IPS-18c (cell line): Measurements from ENCODE around the gene NMRK2.
"Not testable (repeated sequence)": the region's sequence is repeated elsewhere in the genome, so short reads cannot be mapped to it uniquely, and the experiment has no call there.

Experiments used
- H3K4me3 ChIP-seq: 2 replicates; pipeline ENCODE4 v1.7.0; 2013; ENCODE audit warnings: low read depth, mild to moderate bottlenecking, low read length, moderate library complexity; ENCODE audit not compliant: insufficient read depth
- H3K9me3 ChIP-seq: one replicate; pipeline ENCODE4 v1.6.1; 2013; ENCODE audit warnings: mild to moderate bottlenecking, low read length, moderate library complexity; ENCODE audit not compliant: control insufficient read depth, insufficient read depth

The NMRK2 gene

DNA sequence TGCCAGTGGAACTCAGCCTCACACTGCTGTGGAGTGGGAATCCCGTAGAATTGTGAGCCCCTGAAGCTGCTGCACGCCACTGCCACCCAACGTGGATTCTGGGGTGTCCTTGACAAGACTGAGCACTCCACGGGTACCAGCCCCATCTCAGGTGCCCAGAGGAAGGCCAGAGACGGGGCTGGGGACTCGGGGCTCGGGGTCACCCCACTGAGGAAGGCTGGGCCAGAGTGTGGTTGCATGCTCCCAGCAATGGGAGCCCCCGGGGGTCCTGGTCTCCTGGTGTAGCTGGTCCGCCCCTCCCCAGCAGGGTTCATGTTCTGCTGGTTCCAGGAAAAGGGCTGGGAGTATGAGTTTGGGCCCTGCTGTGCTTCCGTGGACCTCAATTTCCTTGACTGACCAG lies 22.8 kb downstream of the NMRK2 start:
- Histone ChIP-seq H3K4me3 (no peak overlapping the region), H3K9me3 (no peaks in the 10 kb centered on the region)

DNA sequence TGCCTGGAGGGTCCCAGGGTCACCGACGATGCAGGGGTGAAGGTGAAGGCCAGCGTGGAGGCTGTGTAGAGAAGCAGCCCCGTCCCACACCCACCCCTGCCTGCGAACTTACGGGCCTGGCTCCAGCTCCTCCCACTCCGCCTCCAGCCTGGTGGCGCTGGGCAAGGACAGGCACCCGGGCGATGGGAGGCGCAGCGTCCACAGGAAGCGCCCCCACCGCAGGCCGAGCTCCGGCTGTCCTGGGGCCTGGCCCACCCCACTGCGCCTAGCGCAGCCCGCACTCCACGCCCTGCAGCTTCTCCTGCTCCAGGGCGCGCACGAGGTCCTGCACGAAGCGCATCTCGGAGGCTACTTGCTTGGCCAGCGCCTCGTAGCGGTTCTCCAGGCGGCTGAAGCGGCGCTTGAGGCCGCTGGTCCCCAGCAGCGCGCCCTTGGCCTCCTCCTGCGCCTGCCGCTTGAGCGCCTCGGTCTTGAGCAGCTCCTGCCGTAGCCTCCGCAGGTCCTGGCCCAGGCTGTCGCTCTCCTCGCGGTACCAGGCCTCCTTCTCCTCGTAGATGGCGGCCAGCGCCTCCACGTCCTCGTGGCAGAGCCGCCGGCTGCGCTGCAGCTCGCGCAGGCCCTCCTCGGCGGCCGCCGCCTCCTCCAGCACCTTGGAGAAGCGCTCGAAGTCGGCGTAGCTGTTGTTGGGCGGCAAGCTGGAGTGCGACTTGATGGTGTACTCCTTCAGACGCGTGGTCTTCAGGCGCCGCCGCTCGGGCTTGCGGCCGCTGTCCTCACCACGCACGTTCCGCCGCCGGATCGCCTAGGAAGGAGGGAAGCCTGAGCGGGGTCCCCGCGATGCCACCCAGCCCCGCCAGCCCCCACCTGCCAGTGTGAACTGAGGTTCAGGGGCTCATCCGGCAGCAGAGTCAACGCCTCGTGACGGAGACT lies 26.2 kb downstream of the NMRK2 start:
- H3K4me3 ChIP-seq: no peak overlapping the region
- H3K9me3 ChIP-seq: no peaks in the 10 kb centered on the region

DNA sequence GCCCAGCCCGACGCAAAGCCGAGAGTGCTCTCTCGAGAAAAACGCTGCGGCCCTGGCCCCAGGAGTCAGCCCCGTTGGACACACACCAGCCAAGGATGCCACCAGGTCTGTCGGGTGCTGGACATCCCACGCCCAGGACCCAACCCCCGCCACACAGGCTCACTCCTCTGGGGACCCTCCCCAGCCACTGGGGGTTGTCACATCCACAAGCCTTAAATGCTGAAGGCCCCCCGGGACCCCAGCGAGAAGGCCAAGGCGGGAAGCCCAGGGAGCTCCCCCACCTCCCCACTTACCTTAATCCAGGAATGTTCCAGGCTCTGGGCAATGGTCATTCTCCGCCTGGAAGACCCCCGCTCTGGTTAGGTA lies 26.9 kb downstream of the NMRK2 start:
- Histone ChIP-seq H3K4me3 (no peak overlapping the region), H3K9me3 (no peaks in the 10 kb centered on the region)

DNA sequence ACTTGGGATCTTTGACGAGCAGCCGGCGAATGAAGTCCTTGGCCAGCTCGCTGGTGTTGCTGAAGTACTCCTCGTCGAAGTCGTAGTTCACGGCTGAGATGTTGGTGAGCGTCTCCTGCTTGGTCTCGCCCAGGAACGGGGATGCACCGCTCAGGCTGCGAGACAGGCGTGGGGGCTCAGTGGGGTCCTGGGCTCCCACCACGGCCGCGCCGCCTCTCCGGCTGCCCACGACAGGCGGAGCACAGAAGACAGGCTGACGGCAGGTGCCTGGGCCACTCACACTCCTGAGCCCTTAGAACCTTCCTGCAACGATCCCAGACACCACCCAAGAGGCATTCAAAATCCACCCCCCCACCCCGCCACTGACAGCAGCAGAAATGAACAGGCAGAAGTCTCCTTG lies 28.1 kb downstream of the NMRK2 start:
- H3K9me3 ChIP-seq: no peaks in the 10 kb centered on the region
- H3K4me3 ChIP-seq: no peak overlapping the region

DNA sequence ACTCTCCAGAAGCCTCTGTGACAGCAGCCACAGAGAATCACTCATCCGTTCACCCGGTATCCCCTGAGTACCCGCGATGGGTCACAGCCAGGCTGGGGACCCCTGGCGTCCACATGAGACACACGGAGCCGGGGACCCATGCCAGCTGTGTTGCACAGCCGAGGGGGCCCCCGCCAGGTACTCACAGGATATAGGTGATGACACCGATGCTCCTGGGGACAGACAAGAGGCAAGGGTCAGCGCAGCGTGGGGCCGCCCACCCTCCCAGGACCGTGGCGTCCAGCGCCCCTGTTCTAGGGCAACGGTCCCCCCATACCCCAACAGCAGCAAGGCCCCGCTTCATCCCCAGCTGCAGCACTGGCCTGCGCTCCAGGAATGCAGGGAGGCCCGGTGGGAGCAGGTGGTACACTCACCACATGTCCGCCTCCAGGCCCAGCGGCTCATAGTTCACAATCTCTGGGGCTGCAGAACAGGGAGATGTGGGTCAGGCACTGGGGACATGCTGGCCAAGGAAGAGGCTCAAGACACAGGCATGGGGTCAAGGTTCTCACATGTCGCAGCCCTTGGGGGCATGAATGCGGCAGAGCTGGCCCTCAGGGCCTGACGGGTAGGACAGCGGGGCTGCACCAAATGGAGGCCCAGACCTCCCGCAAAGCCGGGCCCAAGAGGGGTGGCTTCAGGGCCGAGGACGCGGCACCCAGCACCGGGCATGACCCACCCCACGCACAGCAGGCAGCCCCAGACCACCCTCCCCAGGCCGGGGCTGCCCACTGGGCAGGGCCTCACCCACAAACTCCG lies 30.8 kb downstream of the NMRK2 start:
- Histone ChIP-seq H3K4me3 (no peak overlapping the region), H3K9me3 (no peaks in the 10 kb centered on the region)

DNA sequence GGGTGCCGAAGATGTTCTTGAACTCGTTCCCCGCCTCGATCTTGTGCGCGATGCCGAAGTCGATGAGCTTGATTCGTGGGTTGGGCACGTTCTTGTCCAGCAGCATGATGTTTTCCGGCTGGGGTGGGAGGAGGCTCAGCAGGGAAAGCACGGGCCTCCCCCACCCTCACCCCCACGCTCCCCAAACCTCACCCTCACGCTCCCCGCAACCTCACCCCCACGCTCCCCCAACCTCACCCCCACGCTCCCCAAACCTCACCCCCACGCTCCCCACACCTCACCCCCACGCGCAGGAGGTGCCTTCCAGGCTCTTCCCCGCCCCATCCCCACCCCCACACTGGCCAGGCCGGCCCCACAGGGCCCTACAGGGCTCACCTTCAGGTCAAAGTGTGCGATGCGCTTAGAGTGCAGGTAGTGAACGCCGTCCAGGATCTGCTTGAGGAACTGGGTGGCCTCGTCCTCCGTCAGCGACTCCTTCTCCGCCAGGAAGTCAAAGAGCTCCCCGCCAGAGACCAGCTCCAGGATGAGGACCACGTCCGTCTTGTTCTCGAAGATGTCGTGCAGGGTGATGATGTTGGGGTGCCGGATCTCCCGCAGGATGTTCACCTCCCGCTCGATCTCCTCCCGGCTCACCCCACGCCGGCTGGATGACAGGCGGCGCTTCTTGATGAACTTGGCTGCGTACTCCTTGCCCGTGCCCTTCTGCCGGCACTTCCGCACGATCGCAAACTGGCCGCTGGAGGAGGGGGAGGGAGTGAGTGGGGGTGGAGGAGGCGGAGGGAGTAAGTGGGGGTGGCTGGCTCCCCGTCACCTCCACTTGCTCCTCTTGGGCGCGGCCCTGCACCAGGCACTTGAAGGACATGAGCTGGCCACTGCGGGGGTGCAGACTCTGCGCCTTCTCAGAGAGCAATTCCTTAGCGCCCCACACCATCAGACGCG lies 31.7 kb downstream of the NMRK2 start:
- H3K4me3 ChIP-seq: no peak overlapping the region
- no peaks in the 10 kb centered on the region for H3K9me3 ChIP-seq

DNA sequence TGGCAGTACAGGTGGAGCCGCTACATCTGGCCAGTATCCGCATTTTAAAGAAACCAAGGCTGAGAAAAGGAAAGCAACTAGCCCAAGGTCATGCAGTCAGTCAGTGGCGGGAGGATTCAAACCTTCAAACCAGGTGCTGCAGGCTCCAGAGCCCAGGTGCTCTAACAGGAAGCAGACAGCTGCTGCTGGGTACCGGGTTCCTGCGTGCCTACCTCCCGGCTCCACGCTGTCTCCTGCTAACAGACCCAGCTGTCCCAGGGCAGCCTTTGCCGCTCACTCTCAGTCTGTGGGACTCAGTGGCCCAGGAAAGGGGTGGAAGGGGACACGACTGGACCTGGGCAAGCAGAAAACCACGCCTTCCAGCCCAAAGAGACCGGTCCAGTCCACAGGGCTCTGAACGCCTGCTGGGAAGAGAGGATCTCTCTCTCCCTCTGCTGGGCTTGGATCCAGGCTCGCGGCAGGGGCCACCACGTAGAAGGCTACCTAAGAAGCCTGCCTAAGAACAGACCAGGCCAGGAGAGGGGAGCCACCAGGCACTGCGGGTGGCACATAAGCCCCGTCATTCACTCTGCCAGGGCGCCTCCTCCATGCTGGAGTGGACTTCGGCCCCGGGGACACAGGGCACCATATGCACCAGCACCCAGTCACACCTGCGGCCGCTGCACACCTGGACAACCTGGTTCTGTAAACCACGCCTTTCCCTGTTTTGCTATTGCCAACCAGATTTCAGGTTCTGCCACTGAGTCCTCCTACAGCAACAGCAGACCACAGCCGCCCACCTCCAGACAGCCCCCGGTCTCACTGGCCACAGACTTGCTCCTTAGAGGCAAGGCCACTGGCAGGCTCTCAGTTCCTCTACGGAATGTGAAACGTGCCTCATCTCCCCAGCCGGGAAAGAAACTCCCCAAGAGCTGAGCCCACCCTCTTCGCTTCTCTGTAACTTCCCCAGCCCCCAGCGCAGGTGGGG lies 33.5 kb downstream of the NMRK2 start:
- H3K4me3 ChIP-seq: no peak overlapping the region
- no peaks in the 10 kb centered on the region for H3K9me3 ChIP-seq

DNA sequence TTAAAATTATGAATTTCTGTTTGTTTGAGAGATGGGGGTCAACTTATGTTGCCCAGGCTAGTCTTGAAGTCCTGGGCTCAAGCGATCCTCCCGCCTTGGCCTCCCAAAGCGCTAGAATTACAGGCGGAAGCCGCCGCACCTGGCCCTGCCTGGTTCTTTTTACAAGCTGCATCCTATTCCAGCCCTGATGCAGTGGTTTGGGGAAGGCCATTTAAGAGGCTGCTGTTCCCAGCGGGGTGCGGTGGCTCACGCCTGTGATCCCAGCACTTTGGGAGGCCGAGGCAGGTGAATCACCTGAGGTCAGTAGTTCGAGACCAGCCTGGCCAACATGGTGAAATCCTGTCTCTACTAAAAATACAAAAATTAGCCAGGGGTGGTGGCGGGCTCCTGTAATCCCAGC lies 35.1 kb downstream of the NMRK2 start:
- H3K9me3 ChIP-seq, H3K4me3 ChIP-seq: not testable (repeated sequence)

DNA sequence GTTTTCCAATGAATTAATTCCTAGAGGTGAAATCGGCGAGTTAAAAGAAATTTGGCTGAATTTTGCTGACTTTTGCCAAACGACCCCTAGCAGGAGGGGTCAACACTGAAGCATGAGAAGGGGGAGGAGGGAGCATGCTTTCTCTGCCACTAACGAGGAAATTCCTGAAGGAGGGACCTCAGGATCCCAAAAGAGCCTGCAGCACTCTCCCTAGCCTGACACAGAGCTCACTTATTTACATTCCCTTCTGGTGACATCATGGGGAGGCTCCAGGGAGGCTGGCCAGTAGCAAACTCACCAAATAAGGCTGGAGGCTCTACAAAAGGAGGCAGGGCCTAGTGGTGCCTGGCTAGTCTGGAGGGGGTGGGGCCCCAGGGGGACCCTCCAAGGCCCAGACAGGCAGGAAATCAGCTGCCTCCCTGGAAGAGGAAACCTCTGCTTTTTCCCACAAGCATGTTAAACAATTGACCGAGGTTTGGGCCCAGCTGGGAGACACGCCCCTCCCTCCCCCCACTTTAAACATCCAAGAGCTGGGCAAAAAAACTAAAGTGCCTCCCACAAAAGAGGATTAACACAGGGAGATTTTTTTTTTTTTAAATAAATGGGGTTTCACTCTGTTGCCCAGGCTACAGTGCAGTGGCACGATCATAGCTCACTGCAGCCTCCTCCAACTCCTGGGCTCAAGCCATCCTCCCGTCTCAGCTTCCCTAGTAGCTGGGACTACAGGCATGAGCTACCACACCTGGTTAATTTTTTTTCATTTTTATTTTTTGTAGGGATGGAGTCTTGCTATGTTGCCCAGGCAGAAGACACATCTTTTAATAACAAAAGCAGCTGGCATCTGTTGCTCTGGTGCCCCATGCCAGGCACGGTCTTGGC lies 35.9 kb downstream of the NMRK2 start:
- peak overlapping the region; percentile 89; the same call in 1 of the 2 replicates for H3K4me3 ChIP-seq
- H3K9me3 ChIP-seq: no peaks in the 10 kb centered on the region

DNA sequence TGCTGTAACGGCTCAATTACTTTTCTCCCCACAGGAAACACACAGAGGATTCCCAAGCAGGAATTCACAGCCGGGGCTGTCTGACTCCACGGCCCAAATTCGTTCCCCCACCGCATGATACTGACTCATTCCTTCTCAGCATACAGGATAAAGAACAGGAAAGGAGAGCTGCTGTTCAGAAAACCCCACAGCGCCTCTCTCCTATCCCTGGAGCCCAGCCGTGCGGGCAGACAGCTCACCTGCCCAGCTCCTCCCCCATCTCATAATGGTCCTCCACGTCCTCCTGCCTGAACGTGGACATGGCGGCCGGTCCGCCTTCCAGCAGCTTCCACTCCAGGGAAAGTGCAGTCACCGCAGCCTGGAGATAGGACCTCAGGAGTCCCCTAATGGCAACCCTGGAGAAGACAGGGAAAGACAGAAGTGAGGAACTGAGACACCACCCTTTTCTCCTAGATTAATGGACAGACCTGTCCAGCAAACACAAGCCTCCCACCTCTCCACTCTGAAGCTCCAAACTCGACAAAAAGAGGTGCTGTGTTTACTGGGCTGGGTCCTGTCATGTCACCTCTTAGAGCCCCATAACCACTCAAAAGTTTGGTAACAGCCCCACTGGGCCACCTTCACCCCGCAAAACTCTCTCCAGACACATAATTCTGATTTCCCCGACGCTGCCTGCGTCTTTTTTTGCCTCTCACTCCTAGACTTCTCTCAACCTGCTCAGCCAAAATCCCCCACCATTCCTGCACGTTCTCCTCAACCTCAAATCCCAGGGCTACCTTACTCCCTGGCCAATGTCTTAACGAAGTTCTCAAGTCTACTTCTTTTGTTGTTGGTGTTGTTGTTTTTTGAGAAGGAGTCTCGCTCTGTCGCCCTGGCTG lies 36.8 kb downstream of the NMRK2 start:
- Histone ChIP-seq H3K9me3 (no peaks in the 10 kb centered on the region), H3K4me3 (peak overlapping the region; percentile 89)

DNA sequence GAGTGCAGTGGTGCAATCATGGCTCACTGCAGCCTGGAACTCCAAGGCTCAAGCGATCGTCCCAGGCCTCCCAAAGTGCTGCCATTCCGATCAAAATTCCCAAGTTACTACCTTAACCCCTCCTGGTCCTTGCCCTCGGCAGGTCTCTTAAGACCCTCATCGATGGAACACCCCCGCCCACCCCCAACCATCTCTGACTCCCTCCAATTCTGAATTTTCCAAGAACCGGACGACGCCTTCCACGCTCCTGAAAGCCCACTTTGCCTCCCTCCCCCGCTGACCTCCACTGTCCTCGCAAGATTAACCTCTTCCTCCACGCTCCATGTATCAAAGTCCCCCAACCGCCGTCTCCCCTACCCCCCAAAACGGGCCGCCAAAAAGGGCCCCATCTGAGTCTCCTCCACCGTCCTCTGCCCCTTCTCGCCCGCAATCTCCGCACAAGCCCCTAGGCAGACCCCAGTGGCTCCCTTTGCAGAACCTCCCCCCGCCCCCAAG lies 37.5 kb downstream of the NMRK2 start:
- Histone ChIP-seq H3K9me3 (no peaks in the 10 kb centered on the region), H3K4me3 (peak overlapping the region; percentile 89)

DNA sequence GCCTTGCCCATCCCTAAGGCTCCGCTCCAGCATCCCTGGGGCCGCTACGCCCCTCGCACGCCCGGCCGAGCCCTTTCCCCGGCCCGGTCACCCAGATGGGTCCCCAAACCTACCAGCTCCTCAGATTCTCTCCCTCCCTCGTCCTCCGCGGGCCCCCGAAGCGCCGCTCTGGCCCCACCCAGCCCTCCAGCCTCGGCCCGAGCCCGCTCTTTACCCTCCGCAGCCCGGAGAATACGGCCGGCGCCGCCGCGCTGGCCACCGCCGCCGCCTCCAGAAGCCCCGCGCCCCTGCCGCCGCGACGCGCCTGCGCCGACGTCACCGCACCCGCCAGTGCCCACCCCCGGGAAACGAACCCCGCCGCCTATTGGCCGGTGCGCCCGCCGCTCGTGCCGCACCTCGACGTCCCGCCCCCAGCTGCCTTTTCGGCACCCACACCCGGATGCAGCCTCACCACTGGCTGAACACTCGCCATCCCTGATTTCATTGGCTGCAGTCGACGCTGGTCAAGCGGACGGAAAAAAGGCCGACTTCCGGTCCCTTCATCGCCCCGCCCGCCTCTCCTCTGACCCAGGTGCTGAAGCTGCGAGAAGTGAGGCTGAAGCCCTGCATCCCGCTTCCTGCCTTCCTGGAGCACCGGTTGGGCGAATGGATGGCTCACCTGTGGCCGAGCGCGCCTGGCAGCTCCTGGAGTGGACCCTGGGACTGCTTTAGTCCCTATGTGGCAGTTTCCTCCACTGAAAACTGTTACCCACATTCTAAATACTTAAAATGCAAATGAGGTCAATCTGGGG lies 38.1 kb downstream of the NMRK2 start, which contains the start of gene DAPK3:
Gene DAPK3 (minus strand): TSS at position 292 of the 791 bp plus-strand sequence. CDS start 1,364 bp downstream, outside the sequence.
- H3K4me3 ChIP-seq: peak within 1 kb of the TSS; percentile 89

DNA sequence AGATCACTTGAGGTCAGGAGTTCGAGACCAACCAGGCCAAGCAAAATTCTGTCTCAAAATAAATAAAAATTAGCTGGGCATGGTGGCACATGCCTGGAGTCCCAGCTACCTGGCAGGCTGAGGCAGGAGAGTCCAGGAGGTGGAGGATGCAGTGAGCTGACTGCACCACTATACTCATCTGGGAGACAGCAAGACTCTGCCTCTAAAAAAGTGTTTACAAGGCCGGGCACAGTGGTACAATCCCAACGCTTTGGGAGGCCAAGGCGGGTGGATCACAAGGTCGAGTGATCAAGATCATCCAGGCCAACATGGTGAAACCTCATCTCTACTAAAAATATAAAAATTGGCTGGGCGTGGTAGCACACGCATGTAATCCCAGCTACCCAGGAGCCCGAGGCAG lies 42.3 kb downstream of the NMRK2 start:
- Histone ChIP-seq H3K9me3 (no peaks in the 10 kb centered on the region), H3K4me3 (no peak overlapping the region)

More for the DNA sequence above, 38.1 kb downstream of the NMRK2 start, which contains the start of gene DAPK3:
- H3K9me3 ChIP-seq: no peaks in the 10 kb centered on the region
